NCI-H1417 treated with DMSO at 0.1 percent for 48 hours (cell line): ENCODE results near the gene ZBTB26.
A peak's percentile ranks its signal among the peaks of the same experiment; 100 is the strongest.
"Not testable (repeated sequence)": the region's sequence is repeated elsewhere in the genome, so short reads cannot be mapped to it uniquely, and the experiment has no call there.

Experiments
- DNase-seq: peaks from one replicate; lab custom pipeline; 2025; lab: John Stamatoyannopoulos, UW

The ZBTB26 gene

GRCh38 chr9:122929796-122930354 is 1.4 kb downstream of the ZBTB26 start:
- no peak for DNase-seq

DNA sequence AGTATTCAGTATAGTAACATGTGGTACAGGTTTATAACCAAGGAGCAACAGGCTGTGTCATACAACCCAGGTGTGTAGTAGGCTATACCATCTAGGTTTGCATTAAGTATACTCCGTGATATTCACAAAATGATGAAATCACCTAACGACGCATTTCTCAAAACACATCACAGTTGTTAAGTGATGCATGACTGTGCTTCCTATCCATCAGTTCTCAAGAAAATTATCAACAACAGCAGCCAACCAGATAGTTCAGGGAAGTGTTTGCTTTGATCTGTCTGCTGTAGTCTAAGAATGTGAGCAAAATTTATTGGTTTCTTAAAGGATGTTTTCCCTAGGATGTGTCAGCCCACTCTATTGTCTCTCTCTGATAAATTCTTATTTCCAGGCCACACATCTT is 7.4 kb downstream of the ZBTB26 start:
- no peak for DNase-seq

DNA sequence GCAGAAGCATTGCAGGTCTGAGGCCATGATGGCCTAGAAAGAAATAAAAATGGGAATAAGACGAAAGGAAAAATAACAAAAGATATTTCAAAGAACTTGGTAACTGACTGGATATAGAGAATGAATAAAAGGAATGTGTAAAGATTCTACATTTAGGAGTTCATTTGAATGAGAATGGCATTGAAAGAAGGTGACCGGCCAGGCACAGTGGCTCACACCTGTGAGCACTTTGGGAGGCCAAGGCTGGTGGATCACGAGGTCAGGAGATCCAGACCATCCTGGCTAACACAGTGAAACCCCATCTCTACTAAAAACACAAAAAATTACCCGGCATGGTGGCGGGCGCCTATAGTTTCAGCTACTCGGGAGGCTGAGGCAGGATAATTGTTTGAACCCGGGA is 8.6 kb downstream of the ZBTB26 start:
- no peak for DNase-seq

GRCh38 chr9:122918310-122918709 is 13.0 kb downstream of the ZBTB26 start:
- DNase-seq: no peak

DNA sequence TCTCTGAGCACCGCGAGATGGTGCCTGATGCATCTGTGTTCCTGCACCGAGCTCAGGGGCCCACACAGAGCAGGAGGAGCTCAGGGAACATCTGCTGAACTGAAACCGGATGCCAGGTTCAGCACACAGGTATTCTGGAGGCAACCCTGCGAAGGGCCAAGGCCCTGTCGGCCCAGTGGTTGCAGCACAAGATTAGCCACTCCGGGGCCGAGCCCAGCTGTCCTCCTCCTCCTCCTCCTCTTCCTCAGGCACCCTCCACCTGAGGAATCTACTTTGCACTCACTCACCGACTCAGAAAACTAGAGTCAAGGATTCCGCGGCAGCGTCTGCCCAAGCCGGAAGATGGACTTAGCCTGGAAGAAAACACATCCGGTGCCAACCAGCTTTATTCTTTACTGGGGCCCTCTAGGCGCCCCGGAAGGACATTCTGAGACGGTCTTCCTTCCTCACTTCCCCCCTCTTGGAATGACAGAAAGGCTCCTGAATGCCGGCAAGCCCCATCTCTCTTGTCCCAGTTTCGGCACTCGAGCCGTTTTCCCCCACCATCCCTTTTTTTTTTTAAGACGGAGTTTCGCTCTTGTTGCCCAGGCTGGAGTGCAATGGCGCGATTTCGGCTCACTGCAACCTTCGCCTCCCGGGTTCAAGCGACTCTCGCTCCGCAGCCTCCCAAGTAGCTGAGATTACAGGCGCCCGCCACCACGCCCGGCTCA is 18.2 kb downstream of the ZBTB26 start, which contains the start of gene ZBTB6:
Gene ZBTB6, minus strand, starts transcription at position 360 of the 710 bp plus-strand sequence. CDS start 1,251 bp downstream, outside the sequence.
- DNase-seq: peak; percentile 71

- no peak for DNase-seq
Observed at GRCh38 chr9:122912671-122912963, 18.7 kb downstream of the ZBTB26 start.

GRCh38 chr9:122906122-122906521 is 25.2 kb downstream of the ZBTB26 start:
- not testable (repeated sequence) for DNase-seq

- DNase-seq: peak; percentile 98
Observed at GRCh38 chr9:122904823-122905710, 26.2 kb downstream of the ZBTB26 start, which contains the start of gene RC3H2. Gene RC3H2 (minus strand): TSS chr9:122905359. CDS start chr9:122897509, 7,850 bp downstream.

- no peak for DNase-seq
Observed at GRCh38 chr9:122904466-122904822, 26.9 kb downstream of the ZBTB26 start.

GRCh38 chr9:122900791-122901190 is 30.5 kb downstream of the ZBTB26 start:
- DNase-seq: no peak

- DNase-seq: no peak
Observed at GRCh38 chr9:122897969-122898368, 33.3 kb downstream of the ZBTB26 start.

DNA sequence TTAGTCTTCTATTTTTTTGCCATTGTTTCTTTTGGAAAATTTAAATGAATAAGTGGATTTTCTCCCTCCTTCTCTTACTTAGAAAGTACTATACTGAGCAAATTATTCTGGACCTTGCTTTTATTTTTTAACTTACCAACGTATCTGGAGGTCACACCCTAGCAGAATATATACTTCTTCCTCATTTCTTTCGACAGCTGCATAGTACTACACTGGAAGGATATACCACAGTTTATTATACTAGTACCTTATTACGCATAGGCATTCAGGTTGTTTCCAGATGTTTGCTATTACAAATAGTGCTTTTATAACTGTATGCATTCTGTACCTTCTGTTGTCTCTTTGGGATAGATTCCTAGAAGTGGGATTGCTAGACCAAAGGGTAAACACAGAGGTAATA is 42.8 kb downstream of the ZBTB26 start:
- DNase-seq: no peak

DNA sequence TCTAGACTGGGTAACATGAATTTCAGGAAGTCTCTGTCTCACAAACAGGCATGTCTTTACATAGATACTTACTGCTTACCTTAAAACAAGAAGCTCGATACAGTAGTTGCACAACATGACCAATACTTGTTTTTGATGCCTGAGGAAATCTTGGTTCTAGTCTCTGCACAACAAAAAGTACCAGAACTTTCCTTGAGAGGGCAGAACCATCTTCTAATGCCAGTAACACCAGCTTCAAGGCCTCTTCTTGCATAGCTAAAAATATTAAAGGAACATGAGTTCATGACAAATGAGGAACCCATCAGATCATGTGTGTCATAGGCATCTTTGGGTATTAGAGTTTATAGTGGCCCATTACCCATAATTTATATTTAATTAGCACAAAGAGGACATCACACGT is 48.2 kb downstream of the ZBTB26 start:
- no peak for DNase-seq

DNA sequence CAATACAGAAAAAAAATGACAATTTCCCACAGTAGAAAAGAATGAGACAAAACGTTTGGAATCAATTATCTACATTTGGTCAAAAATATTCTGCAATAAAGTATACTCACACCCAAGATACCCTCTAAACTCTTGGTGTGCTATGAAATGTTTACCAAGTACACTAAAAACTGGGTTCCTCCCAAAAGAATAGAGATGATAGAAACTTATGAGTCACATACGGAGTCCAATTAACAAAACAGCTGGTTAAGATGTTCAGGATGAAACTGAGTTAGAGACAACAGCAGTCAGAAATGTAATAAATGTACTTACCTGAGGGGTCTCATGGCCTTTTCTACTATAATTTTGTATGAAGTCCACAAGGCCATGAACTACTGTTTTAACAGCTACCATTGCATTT is 51.9 kb downstream of the ZBTB26 start:
- no peak for DNase-seq

GRCh38 chr9:122875523-122875922 is 55.8 kb downstream of the ZBTB26 start:
- DNase-seq: no peak

DNA sequence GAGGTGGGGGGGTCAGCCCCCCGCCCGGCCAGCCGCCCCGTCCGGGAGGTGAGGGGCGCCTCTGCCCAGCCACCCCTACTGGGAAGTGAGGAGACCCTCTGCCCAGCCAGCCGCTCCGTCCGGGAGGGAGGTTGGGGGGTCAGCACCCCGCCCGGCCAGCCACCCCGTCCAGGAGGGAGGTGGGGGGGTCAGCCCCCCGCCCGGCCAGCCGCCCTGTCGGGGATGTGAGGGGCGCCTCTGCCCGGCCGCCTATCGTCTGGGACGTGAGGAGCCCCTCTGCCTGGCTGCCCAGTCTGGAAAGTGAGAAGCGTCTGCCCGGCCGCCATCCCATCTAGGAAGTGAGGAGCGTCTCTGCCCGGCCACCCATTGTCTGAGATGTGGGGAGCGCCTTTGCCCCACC is 64.0 kb downstream of the ZBTB26 start:
- not testable (repeated sequence) for DNase-seq

DNA sequence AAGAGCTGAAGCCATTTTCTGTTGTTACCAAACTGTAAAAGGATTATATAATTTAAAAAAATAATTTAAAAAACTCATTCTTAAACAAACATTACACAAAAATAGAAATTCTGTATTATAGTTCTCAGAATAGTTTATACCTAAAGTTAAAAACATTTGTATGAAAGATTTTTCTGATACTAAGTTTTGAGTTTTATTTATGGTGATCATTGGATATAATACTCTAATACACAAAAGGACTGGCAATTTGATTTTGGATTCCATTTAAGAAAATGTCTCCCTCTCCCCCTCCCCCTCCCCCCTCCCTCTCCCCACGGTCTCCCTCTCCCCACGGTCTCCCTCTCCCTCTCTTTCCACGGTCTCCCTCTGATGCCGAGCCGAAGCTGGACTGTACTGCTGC is 65.2 kb downstream of the ZBTB26 start:
- DNase-seq: no peak
